ENCODE data around the gene SIL1.

GRCh38 chr5:139246394-139246793 lies 48.2 kb upstream of the SIL1 start:
- no peak for TF ChIP-seq CTCF (conservative IDR thresholded peaks at IDR 0.05 in 1 of 2, IDR thresholded peaks at IDR 0.05 in 1 of 2; ENCODE audit: low read depth in 1 of 2, low read length in 2 of 2)
- no peak for TF ChIP-seq EZH2 (IDR thresholded peaks at IDR 0.05; ENCODE audit: low read length, missing control alignments)

All from fibroblast of lung (primary cell).